ENCODE measurements around the gene DPEP3.
"Not testable (repeated sequence)": the region's sequence is repeated elsewhere in the genome, so short reads cannot be mapped to it uniquely, and the experiment has no call there.

DPEP3 gene

DNA sequence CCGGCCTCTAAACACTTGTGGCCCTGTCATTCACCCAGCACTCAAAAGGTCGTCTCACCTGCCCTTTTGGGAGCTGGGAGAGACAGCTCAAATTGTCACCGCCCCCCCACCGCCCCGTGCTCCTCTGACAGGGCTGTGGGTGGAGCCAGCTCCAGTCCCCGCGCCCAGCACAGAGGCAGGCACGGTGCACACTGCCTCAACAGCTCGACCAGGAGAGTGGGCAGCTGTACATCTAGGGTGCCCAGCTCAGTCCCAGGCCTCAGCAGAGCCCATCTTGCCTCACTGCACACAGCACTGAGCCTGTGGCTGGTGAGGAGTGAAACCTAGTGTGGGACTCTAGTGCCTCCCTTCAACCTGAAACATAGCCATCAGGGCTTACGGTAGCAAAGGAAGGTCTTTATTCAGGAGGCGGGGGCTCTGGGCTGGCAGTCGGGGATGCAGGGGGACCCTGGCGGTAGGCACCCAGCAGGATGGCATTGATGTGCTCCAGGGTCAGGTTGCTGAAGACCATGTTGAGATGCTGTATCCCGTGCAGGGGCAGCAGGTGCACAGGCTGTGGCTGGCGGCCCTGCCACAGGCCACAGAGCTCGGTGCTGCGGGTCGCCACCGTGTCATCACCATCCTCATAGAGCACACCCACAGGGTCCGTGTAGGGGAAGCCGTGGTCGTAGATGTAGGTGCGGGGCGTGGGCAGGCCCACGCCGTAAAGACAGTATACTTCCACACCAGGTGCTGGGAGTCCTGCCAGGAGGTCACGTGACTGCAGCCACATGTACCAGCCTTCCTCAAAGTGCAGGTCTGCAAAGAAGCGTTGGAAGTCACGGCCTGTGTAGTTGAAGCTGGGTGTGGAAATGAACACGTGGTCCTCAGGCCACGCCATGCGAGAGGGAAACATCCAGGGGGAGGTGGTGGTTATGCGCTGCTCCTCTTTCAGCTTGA is 40.5 kb downstream of the DPEP3 start:
- H3K27ac ChIP-seq, result no peak overlapping the region
- no peak for TF ChIP-seq CTCF (IDR thresholded peaks at IDR 0.05)
- no peak for DNase-seq (ENCODE audit: low spot score)
- no peak overlapping the region for H3K4me3 ChIP-seq

- not testable (repeated sequence) for H3K4me3 ChIP-seq; H3K27ac ChIP-seq; DNase-seq (ENCODE audit: low spot score)
Measured at GRCh38 chr16:67937713-67938112, 42.6 kb downstream of the DPEP3 start.

GRCh38 chr16:67936880-67937605 is 43.3 kb downstream of the DPEP3 start:
- DNase-seq (ENCODE audit: low spot score), result no peak
- Histone ChIP-seq H3K27ac (peak overlapping the region; percentile 86 to 94), H3K4me3 (peak overlapping the region; percentile 88)
- TF ChIP-seq CTCF (IDR thresholded peaks at IDR 0.05), result no peak

- peak within 1 kb of the TSS; percentile 86 to 94 for H3K27ac ChIP-seq
- peak within 1 kb of the TSS; percentile 88 for H3K4me3 ChIP-seq
- no peak for DNase-seq (ENCODE audit: low spot score)
- no peak for TF ChIP-seq CTCF (IDR thresholded peaks at IDR 0.05)
Measured at GRCh38 chr16:67936124-67936879, 44.0 kb downstream of the DPEP3 start, which contains the start of gene PSMB10. Gene PSMB10, minus strand, starts transcription at chr16:67936850. Its CDS starts 101 bp downstream, at chr16:67936749.

GRCh38 chr16:67935402-67936123 is 44.7 kb downstream of the DPEP3 start:
- Histone ChIP-seq H3K27ac (peak overlapping the region; percentile 86 to 94), H3K4me3 (peak overlapping the region; percentile 88)
- no peak for TF ChIP-seq CTCF (IDR thresholded peaks at IDR 0.05)
- DNase-seq (ENCODE audit: low spot score), result peak; percentile 94

DNA sequence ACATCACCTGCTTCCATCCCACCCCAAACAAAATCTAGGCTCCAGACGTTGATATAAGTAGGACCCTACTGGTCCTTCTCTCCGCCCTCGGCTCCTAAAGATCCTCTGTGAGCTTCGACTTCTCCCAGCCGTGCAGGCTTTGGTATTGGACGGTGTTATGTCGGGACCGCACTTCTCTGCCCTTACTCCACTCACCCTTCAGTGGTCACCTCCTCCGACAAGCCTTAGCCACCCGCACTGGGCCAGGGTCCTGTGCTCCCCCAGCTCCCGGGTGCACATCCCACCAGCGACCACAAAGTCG is 45.2 kb downstream of the DPEP3 start:
- DNase-seq (ENCODE audit: low spot score), result no peak
- no peak for TF ChIP-seq CTCF (IDR thresholded peaks at IDR 0.05)
- peak overlapping the region; percentile 86 to 94 for H3K27ac ChIP-seq
- H3K4me3 ChIP-seq, result peak overlapping the region; percentile 88
